Thoracic aorta (tissue), 2 donors: ENCODE results near the gene ASB7. TPM values are rescaled to one million over a fixed set of nuclear protein-coding genes. Genes with fewer than 3 reads are reported as not detected.

Source experiments
- ATAC-seq: fragments of 150-250 bp; one replicate; pipeline ENCODE4 v1.8.0; 2017; ENCODE audit warnings: low read depth; ENCODE audit not compliant: insufficient number of reproducible peaks, low FRiP score
- DNase-seq: peaks from one replicate; pipeline ENCODE4 v3.0.0-alpha.2; 2020; ENCODE audit warnings: low spot score
- H3K27ac ChIP-seq, 2 donors: fragments of 200-600 bp; sonication (generic); 1 replicate in 1 of 2; 2 replicates in 1 of 2; pipeline ENCODE4 v1.5.1; 2016; ENCODE audit warnings: mild to moderate bottlenecking in 2 of 2, moderate library complexity in 2 of 2
- H3K27me3 ChIP-seq: fragments of 200-600 bp; sonication (generic); replicated peaks from 2 replicates; pipeline ENCODE4 v1.6.0; 2016; ENCODE audit warnings: mild to moderate bottlenecking; ENCODE audit not compliant: insufficient read depth
- H3K36me3 ChIP-seq: fragments of 200-600 bp; sonication (generic); one replicate; pipeline ENCODE4 v1.5.1; 2016
- H3K4me1 ChIP-seq, 2 donors: fragments of 200-600 bp; sonication (generic); 1 replicate in 1 of 2; 2 replicates in 1 of 2; pipeline versions ENCODE4 v1.5.1 to v1.6.0; 2016; ENCODE audit warnings: low read depth in 2 of 2, mild to moderate bottlenecking in 1 of 2; ENCODE audit not compliant: control insufficient read depth in 1 of 2
- H3K4me3 ChIP-seq: fragments of 200-600 bp; sonication (generic); 2 replicates; pipeline ENCODE4 v1.5.1; 2016; ENCODE audit warnings: mild to moderate bottlenecking
- H3K9me3 ChIP-seq: fragments of 200-600 bp; sonication (generic); 2 replicates; pipeline ENCODE4 v1.5.1; 2016
- CTCF ChIP-seq: fragments of 200-600 bp; sonication (generic); IDR thresholded peaks from one replicate; pipeline ENCODE4 v1.5.1; 2019; ENCODE audit warnings: antibody characterized with exemption
- total RNA-seq, 2 donors: library from RNA; depleted of rRNA; stranded (reverse); fragments of >200 nt; gene quantifications; one replicate each; pipeline versions ENCODE4 v1.1.0 to v1.2.3, GENCODE V29; 2016

Gene ASB7
- total RNA-seq, 2 donors from 2014 or later = 6.0 to 12.8 TPM

- no peak for ATAC-seq
- no peak overlapping the region for H3K27ac ChIP-seq
These were observed 10.6 kb upstream of the ASB7 start for GRCh38 chr15:100591835-100592234.

GRCh38 chr15:100592898-100593297 is 9.5 kb upstream of the ASB7 start:
- H3K27me3 ChIP-seq = no peaks in the 10 kb centered on the region
- TF ChIP-seq CTCF = no peak
- no peak overlapping the region for H3K27ac ChIP-seq
- no peaks in the 10 kb centered on the region for H3K9me3 ChIP-seq
- no peak overlapping the region for H3K4me3 ChIP-seq
- ATAC-seq (no peak), DNase-seq (no peak)
- H3K36me3 ChIP-seq = no peaks in the 10 kb centered on the region
- H3K4me1 ChIP-seq = no peaks in the 10 kb centered on the region

More at GRCh38 chr15:100591835-100592234, 10.6 kb upstream of the ASB7 start:
- no peak for DNase-seq
- no peak overlapping the region for H3K4me3 ChIP-seq
- H3K27me3 ChIP-seq = no peaks in the 10 kb centered on the region
- no peaks in the 10 kb centered on the region for H3K4me1 ChIP-seq
- H3K9me3 ChIP-seq = no peaks in the 10 kb centered on the region
- no peak for TF ChIP-seq CTCF
- no peaks in the 10 kb centered on the region for H3K36me3 ChIP-seq

GRCh38 chr15:100593431-100593830 is 9.0 kb upstream of the ASB7 start:
- no peak for TF ChIP-seq CTCF
- ATAC-seq (no peak), DNase-seq (no peak)
- Histone ChIP-seq H3K9me3 (no peaks in the 10 kb centered on the region), H3K4me1 (no peaks in the 10 kb centered on the region), H3K4me3 (no peak overlapping the region), H3K27ac (no peak overlapping the region), H3K36me3 (no peaks in the 10 kb centered on the region), H3K27me3 (no peaks in the 10 kb centered on the region)

- Histone ChIP-seq H3K4me3 (no peak overlapping the region), H3K9me3 (no peaks in the 10 kb centered on the region), H3K27me3 (no peaks in the 10 kb centered on the region), H3K36me3 (no peaks in the 10 kb centered on the region), H3K27ac (no peak overlapping the region), H3K4me1 (peaks cover 4 to 7% of the 10 kb centered on the region in 2 donors)
- no peak for DNase-seq
- TF ChIP-seq CTCF = no peak
- no peak for ATAC-seq
These were observed 6.4 kb upstream of the ASB7 start for GRCh38 chr15:100595964-100596363.

- no peak overlapping the region for H3K4me3 ChIP-seq
- TF ChIP-seq CTCF = no peak
- H3K27me3 ChIP-seq = no peaks in the 10 kb centered on the region
- DNase-seq = peak; percentile 2
- ATAC-seq = no peak
- H3K27ac ChIP-seq = no peak overlapping the region
- no peaks in the 10 kb centered on the region for H3K9me3 ChIP-seq
- H3K4me1 ChIP-seq = peaks cover 8 to 12% of the 10 kb centered on the region in 2 donors
- no peaks in the 10 kb centered on the region for H3K36me3 ChIP-seq
These were observed 5.6 kb upstream of the ASB7 start for GRCh38 chr15:100596792-100597191.
